Measurements from ENCODE around the gene WIPF1. TPM values are rescaled to one million over a fixed set of nuclear protein-coding genes. Genes with fewer than 3 reads are reported as not detected.
A peak's percentile ranks its signal among the peaks of the same experiment; 100 is the strongest.

Gene WIPF1
- total and polyA plus RNA-seq, 3 experiments from 2014 or later: 200 to 326 (median 317) TPM

GRCh38 chr2:174606336-174606735, 8.7 kb upstream of the WIPF1 start:
- DNase-seq: peak in 1 of 5 donors; percentile 68
- peaks cover 78% of the 10 kb centered on the region for H3K4me1 ChIP-seq (ENCODE audit: insufficient read depth, low read length)
- H3K9me3 ChIP-seq (ENCODE audit: low read length): no peaks in the 10 kb centered on the region
- H3K27me3 Mint-ChIP-seq: no peaks in the 10 kb centered on the region
- H3K27ac ChIP-seq (ENCODE audit: low read depth, low read length): no peak overlapping the region
- H3K4me1 Mint-ChIP-seq: peaks cover 82 to 96% (median 95%) of the 10 kb centered on the region in 3 donors
- H3K4me3 Mint-ChIP-seq: peak overlapping the region in 6 of 7 donors; percentile 18 to 57 (median 44)
- H3K27me3 ChIP-seq (ENCODE audit: insufficient read depth, low read length, poor library complexity, severe bottlenecking): no peaks in the 10 kb centered on the region
- no peaks in the 10 kb centered on the region for H3K9me3 Mint-ChIP-seq
- H3K36me3 ChIP-seq (ENCODE audit: insufficient read depth, low read length): no peaks in the 10 kb centered on the region
- peak overlapping the region; percentile 73 to 99 (median 91) for H3K27ac Mint-ChIP-seq
- H3K4me3 ChIP-seq (ENCODE audit: low read length): no peak overlapping the region
- peaks cover 0 to 39% (median 5%) of the 10 kb centered on the region in 3 donors for H3K36me3 Mint-ChIP-seq
- ChIA-PET POLR2A (interaction anchor here (1.6 kb wide), 1 partner anchor 77 kb away, joined by 4 read pairs; no protein-coding TSS in a partner anchor), CTCF (interaction anchor here (1.0 to 2.7 kb wide), 6 partner anchors 9 to 81 kb away, joined by 3 to 13 read pairs (median 6); partner anchors contain the start of gene WIPF1)

GRCh38 chr2:174605687-174606086, 8.1 kb upstream of the WIPF1 start:
- peak overlapping the region; percentile 60 to 99 (median 91) for H3K27ac Mint-ChIP-seq
- no peak overlapping the region for H3K27ac ChIP-seq (ENCODE audit: low read depth, low read length)
- no peaks in the 10 kb centered on the region for H3K9me3 ChIP-seq (ENCODE audit: low read length)
- no peak overlapping the region for H3K4me3 ChIP-seq (ENCODE audit: low read length)
- peaks cover 79% of the 10 kb centered on the region for H3K4me1 ChIP-seq (ENCODE audit: insufficient read depth, low read length)
- H3K27me3 Mint-ChIP-seq: no peaks in the 10 kb centered on the region
- no peaks in the 10 kb centered on the region for H3K27me3 ChIP-seq (ENCODE audit: insufficient read depth, low read length, poor library complexity, severe bottlenecking)
- peaks cover 0 to 36% (median 6%) of the 10 kb centered on the region in 3 donors for H3K36me3 Mint-ChIP-seq
- no peaks in the 10 kb centered on the region for H3K36me3 ChIP-seq (ENCODE audit: insufficient read depth, low read length)
- DNase-seq: peak in 1 of 5 donors; percentile 35
- no peaks in the 10 kb centered on the region for H3K9me3 Mint-ChIP-seq
- H3K4me1 Mint-ChIP-seq: peaks cover 79 to 94% (median 93%) of the 10 kb centered on the region in 3 donors
- peak overlapping the region in 1 of 7 donors; percentile 20 for H3K4me3 Mint-ChIP-seq
- CTCF ChIA-PET: interaction anchor here (1.0 to 2.7 kb wide), 7 partner anchors 8 to 82 kb away, joined by 3 to 13 read pairs (median 5); partner anchors contain the start of gene WIPF1
- POLR2A ChIA-PET: interaction anchor here (1.6 kb wide), 1 partner anchor 78 kb away, joined by 4 read pairs; no protein-coding TSS in a partner anchor

GRCh38 chr2:174603280-174603679, 5.7 kb upstream of the WIPF1 start:
- H3K4me1 ChIP-seq (ENCODE audit: insufficient read depth, low read length): peaks cover 80% of the 10 kb centered on the region
- no peaks in the 10 kb centered on the region for H3K9me3 Mint-ChIP-seq
- no peaks in the 10 kb centered on the region for H3K36me3 ChIP-seq (ENCODE audit: insufficient read depth, low read length)
- H3K27ac ChIP-seq (ENCODE audit: low read depth, low read length): no peak overlapping the region
- no peaks in the 10 kb centered on the region for H3K9me3 ChIP-seq (ENCODE audit: low read length)
- H3K4me3 ChIP-seq (ENCODE audit: low read length): no peak overlapping the region
- H3K27me3 ChIP-seq (ENCODE audit: insufficient read depth, low read length, poor library complexity, severe bottlenecking): no peaks in the 10 kb centered on the region
- H3K27me3 Mint-ChIP-seq: no peaks in the 10 kb centered on the region
- H3K36me3 Mint-ChIP-seq: peaks cover 0 to 25% (median 6%) of the 10 kb centered on the region in 3 donors
- H3K4me1 Mint-ChIP-seq: peaks cover 82 to 94% (median 93%) of the 10 kb centered on the region in 3 donors
- ChIA-PET CTCF (interaction anchor here (0.8 to 12.7 kb wide), 14 partner anchors 9 to 141 kb away, joined by 3 to 167 read pairs (median 4); no protein-coding TSS in a partner anchor), POLR2A (interaction anchor here (1.2 to 2.0 kb wide), 4 partner anchors 9 to 13 kb away, joined by 4 to 12 read pairs (median 4); no protein-coding TSS in a partner anchor)
- DNase-seq: peak; percentile 22 to 72 (median 58)
- peak overlapping the region; percentile 23 to 93 (median 82) for H3K27ac Mint-ChIP-seq
- H3K4me3 Mint-ChIP-seq: peak overlapping the region in 4 of 7 donors; percentile 25 to 29 (median 28)

GRCh38 chr2:174602745-174603144, 5.1 kb upstream of the WIPF1 start:
- peaks cover 0 to 25% (median 6%) of the 10 kb centered on the region in 3 donors for H3K36me3 Mint-ChIP-seq
- POLR2A ChIA-PET: interaction anchor here (1.2 to 2.0 kb wide), 3 partner anchors 9 to 12 kb away, joined by 4 to 12 read pairs (median 4); no protein-coding TSS in a partner anchor
- H3K9me3 ChIP-seq (ENCODE audit: low read length): no peaks in the 10 kb centered on the region
- H3K36me3 ChIP-seq (ENCODE audit: insufficient read depth, low read length): no peaks in the 10 kb centered on the region
- CTCF ChIA-PET: interaction anchor here (0.8 to 12.7 kb wide), 14 partner anchors 8 to 140 kb away, joined by 3 to 167 read pairs (median 4); no protein-coding TSS in a partner anchor
- H3K4me3 Mint-ChIP-seq: peak overlapping the region in 6 of 7 donors; percentile 25 to 47 (median 28)
- H3K4me3 ChIP-seq (ENCODE audit: low read length): peak overlapping the region; percentile 2
- H3K27ac ChIP-seq (ENCODE audit: low read depth, low read length): no peak overlapping the region
- no peaks in the 10 kb centered on the region for H3K27me3 Mint-ChIP-seq
- H3K27ac Mint-ChIP-seq: peak overlapping the region in 7 of 8 donors; percentile 23 to 93 (median 82)
- no peak for DNase-seq
- H3K9me3 Mint-ChIP-seq: no peaks in the 10 kb centered on the region
- peaks cover 79% of the 10 kb centered on the region for H3K4me1 ChIP-seq (ENCODE audit: insufficient read depth, low read length)
- H3K27me3 ChIP-seq (ENCODE audit: insufficient read depth, low read length, poor library complexity, severe bottlenecking): no peaks in the 10 kb centered on the region
- H3K4me1 Mint-ChIP-seq: peaks cover 81 to 94% (median 92%) of the 10 kb centered on the region in 3 donors

- peak overlapping the region; percentile 70 to 99 (median 98) for H3K27ac Mint-ChIP-seq
- ChIA-PET CTCF (interaction anchor here (0.7 to 12.7 kb wide), 7 partner anchors 14 to 87 kb away, joined by 3 to 167 read pairs (median 4); no protein-coding TSS in a partner anchor), POLR2A (interaction anchor here (0.6 to 2.4 kb wide), 5 partner anchors 10 to 1740 kb away, joined by 3 to 14 read pairs (median 6); no protein-coding TSS in a partner anchor)
- no peaks in the 10 kb centered on the region for H3K27me3 Mint-ChIP-seq
- Histone ChIP-seq H3K4me1 (ENCODE audit: insufficient read depth, low read length) (peaks cover 59% of the 10 kb centered on the region), H3K4me3 (ENCODE audit: low read length) (peak overlapping the region; percentile 15), H3K27ac (ENCODE audit: low read depth, low read length) (no peak overlapping the region), H3K9me3 (ENCODE audit: low read length) (no peaks in the 10 kb centered on the region), H3K27me3 (ENCODE audit: insufficient read depth, low read length, poor library complexity, severe bottlenecking) (no peaks in the 10 kb centered on the region), H3K36me3 (ENCODE audit: insufficient read depth, low read length) (no peaks in the 10 kb centered on the region)
- peaks cover 60 to 71% (median 68%) of the 10 kb centered on the region in 3 donors for H3K4me1 Mint-ChIP-seq
- no peaks in the 10 kb centered on the region for H3K9me3 Mint-ChIP-seq
- no peak for DNase-seq
- H3K36me3 Mint-ChIP-seq: peaks cover 8 to 47% (median 17%) of the 10 kb centered on the region in 3 donors
- peak overlapping the region; percentile 20 to 99 (median 91) for H3K4me3 Mint-ChIP-seq
These were observed 2.7 kb upstream of the WIPF1 start for GRCh38 chr2:174600349-174600748.

- peak overlapping the region; percentile 18 for H3K4me3 ChIP-seq (ENCODE audit: low read length)
- H3K36me3 ChIP-seq (ENCODE audit: insufficient read depth, low read length): no peaks in the 10 kb centered on the region
- H3K9me3 ChIP-seq (ENCODE audit: low read length): no peaks in the 10 kb centered on the region
- POLR2A ChIA-PET: interaction anchor here (0.5 to 2.4 kb wide), 6 partner anchors 9 to 106 kb away, joined by 3 to 11 read pairs (median 4); no protein-coding TSS in a partner anchor
- H3K4me1 ChIP-seq (ENCODE audit: insufficient read depth, low read length): peaks cover 59% of the 10 kb centered on the region
- H3K9me3 Mint-ChIP-seq: peaks cover 0 to 2% (median 0%) of the 10 kb centered on the region in 5 donors
- H3K36me3 Mint-ChIP-seq: peaks cover 8 to 50% (median 18%) of the 10 kb centered on the region in 3 donors
- H3K27me3 ChIP-seq (ENCODE audit: insufficient read depth, low read length, poor library complexity, severe bottlenecking): no peaks in the 10 kb centered on the region
- peak overlapping the region; percentile 86 to 99 (median 98) for H3K4me3 Mint-ChIP-seq
- H3K27me3 Mint-ChIP-seq: no peaks in the 10 kb centered on the region
- H3K27ac ChIP-seq (ENCODE audit: low read depth, low read length): no peak overlapping the region
- H3K4me1 Mint-ChIP-seq: peaks cover 58 to 66% (median 62%) of the 10 kb centered on the region in 3 donors
- H3K27ac Mint-ChIP-seq: peak overlapping the region; percentile 70 to 99 (median 98)
- DNase-seq: no peak
- CTCF ChIA-PET: interaction anchor here (0.9 to 12.7 kb wide), 7 partner anchors 22 to 137 kb away, joined by 3 to 167 read pairs (median 9); no protein-coding TSS in a partner anchor
These were observed 1.8 kb upstream of the WIPF1 start for GRCh38 chr2:174599310-174599921.

- Histone ChIP-seq H3K9me3 (ENCODE audit: low read length) (no peaks in the 10 kb centered on the region), H3K4me1 (ENCODE audit: insufficient read depth, low read length) (peaks cover 53% of the 10 kb centered on the region), H3K36me3 (ENCODE audit: insufficient read depth, low read length) (peaks cover under 1% of the 10 kb centered on the region), H3K27ac (ENCODE audit: low read depth, low read length) (peak overlapping the region; percentile 86), H3K27me3 (ENCODE audit: insufficient read depth, low read length, poor library complexity, severe bottlenecking) (no peaks in the 10 kb centered on the region), H3K4me3 (ENCODE audit: low read length) (peak overlapping the region; percentile 76)
- peaks cover 0 to 2% (median 0%) of the 10 kb centered on the region in 5 donors for H3K9me3 Mint-ChIP-seq
- peak overlapping the region; percentile 93 to 99 (median 98) for H3K27ac Mint-ChIP-seq
- H3K4me3 Mint-ChIP-seq: peak overlapping the region; percentile 86 to 99 (median 98)
- DNase-seq: no peak
- no peaks in the 10 kb centered on the region for H3K27me3 Mint-ChIP-seq
- ChIA-PET CTCF (interaction anchor here (1.3 to 12.7 kb wide), 9 partner anchors 9 to 104 kb away, joined by 4 to 167 read pairs (median 6); no protein-coding TSS in a partner anchor), POLR2A (interaction anchor here (0.9 to 3.0 kb wide), 8 partner anchors 8 to 110 kb away, joined by 4 to 16 read pairs (median 7); partner anchors contain the start of gene GPR155)
- peaks cover 54 to 68% (median 55%) of the 10 kb centered on the region in 3 donors for H3K4me1 Mint-ChIP-seq
- peaks cover 10 to 58% (median 19%) of the 10 kb centered on the region in 3 donors for H3K36me3 Mint-ChIP-seq
These were observed 627 bp downstream of the WIPF1 start for GRCh38 chr2:174597009-174597344.

All from CD8-positive, alpha-beta memory T cell (primary cell).